Osteoblast (primary cell): ENCODE results near the gene SP140L. TPM values are rescaled to one million over a fixed set of nuclear protein-coding genes. Genes with fewer than 3 reads are reported as not detected.

ENCODE experiments used
- DNase-seq: peaks from one replicate; pipeline ENCODE4 v3.0.0; 2011; ENCODE audit warnings: low spot score, mixed read lengths; ENCODE audit not compliant: insufficient read length; ENCODE audit errors: missing footprints
- H2AFZ ChIP-seq: 2 replicates; pipeline ENCODE4 v1.6.0; 2011; ENCODE audit warnings: mild to moderate bottlenecking, low read length
- H3K27ac ChIP-seq: 2 replicates; pipeline ENCODE4 v1.5.1; 2011; ENCODE audit warnings: mild to moderate bottlenecking, low read depth, low read length, moderate library complexity
- H3K27me3 ChIP-seq: 2 replicates; pipeline ENCODE4 v1.6.0; 2012; ENCODE audit warnings: mild to moderate bottlenecking, control low read depth, inconsistent platforms, low read length, moderate library complexity; ENCODE audit not compliant: insufficient read depth
- H3K36me3 ChIP-seq: 2 replicates; pipeline ENCODE4 v1.5.1; 2011; ENCODE audit warnings: mild to moderate bottlenecking, low read length, control low read depth, moderate library complexity; ENCODE audit not compliant: insufficient read depth
- H3K4me1 ChIP-seq: 2 replicates; pipeline ENCODE4 v1.5.1; 2011; ENCODE audit warnings: mild to moderate bottlenecking, low read length, control low read depth, moderate library complexity; ENCODE audit not compliant: insufficient read depth
- H3K4me2 ChIP-seq: 2 replicates; pipeline ENCODE4 v1.6.0; 2011; ENCODE audit warnings: mild to moderate bottlenecking, low read length; ENCODE audit not compliant: insufficient read depth
- H3K4me3 ChIP-seq: fragments of 200-600 bp; sonication (generic); 3 replicates; pipeline ENCODE4 v1.5.1; 2012; ENCODE audit warnings: mild to moderate bottlenecking, low read length, inconsistent platforms; ENCODE audit not compliant: insufficient read depth
- H3K79me2 ChIP-seq: 2 replicates; pipeline ENCODE4 v1.6.0; 2012; ENCODE audit warnings: mild to moderate bottlenecking, low read length, control low read depth, inconsistent platforms; ENCODE audit not compliant: insufficient read depth
- H3K9me3 ChIP-seq: 2 replicates; pipeline ENCODE4 v1.5.1; 2011; ENCODE audit warnings: low read depth, low read length, control low read depth
- H4K20me1 ChIP-seq: 2 replicates; pipeline ENCODE4 v1.6.0; 2012; ENCODE audit warnings: mild to moderate bottlenecking, low read length, control low read depth; ENCODE audit not compliant: insufficient read depth
- CTCF ChIP-seq: IDR thresholded peaks from 2 replicates; pipeline ENCODE4 v1.5.1; 2011; ENCODE audit warnings: mild to moderate bottlenecking, low read depth, low read length, moderate library complexity; ENCODE audit errors: extremely low read depth
- total RNA-seq: library from RNA; depleted of rRNA; stranded (reverse); fragments of >200 nt; gene quantifications from 2 replicates; pipeline ENCODE4 v1.2.3, GENCODE V29; 2012

SP140L gene
- total RNA-seq, 1 donor = 15.6 TPM

DNA sequence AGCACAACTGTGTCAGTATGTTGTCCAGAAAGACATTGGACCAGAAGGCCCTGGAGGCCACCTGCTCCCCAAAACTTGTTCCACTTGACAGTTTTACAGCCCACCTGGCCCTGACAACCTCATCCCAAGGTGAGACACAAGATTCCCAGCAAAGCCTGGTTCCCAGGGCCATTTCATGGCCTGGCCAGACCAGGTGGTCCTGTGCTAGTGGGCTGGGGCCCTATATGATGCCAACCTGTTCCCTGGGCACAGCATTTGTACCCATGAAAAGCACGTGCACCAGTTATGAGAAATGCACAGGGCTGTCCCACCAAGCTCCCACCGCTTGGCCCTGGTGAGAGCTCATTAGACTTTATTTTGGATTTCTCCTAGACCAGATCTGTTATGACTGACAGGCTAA, 6.0 kb upstream of the SP140L start:
- H4K20me1 ChIP-seq = no peaks in the 10 kb centered on the region
- no peak for DNase-seq
- H3K36me3 ChIP-seq = no peaks in the 10 kb centered on the region
- H3K79me2 ChIP-seq = no peaks in the 10 kb centered on the region
- no peaks in the 10 kb centered on the region for H3K4me1 ChIP-seq
- no peak overlapping the region for H3K27ac ChIP-seq
- H3K4me3 ChIP-seq = no peak overlapping the region
- no peak for TF ChIP-seq CTCF
- peaks cover 6% of the 10 kb centered on the region for H3K9me3 ChIP-seq
- no peak overlapping the region for H3K4me2 ChIP-seq
- H3K27me3 ChIP-seq = no peaks in the 10 kb centered on the region
- no peak overlapping the region for H2AFZ ChIP-seq

DNA sequence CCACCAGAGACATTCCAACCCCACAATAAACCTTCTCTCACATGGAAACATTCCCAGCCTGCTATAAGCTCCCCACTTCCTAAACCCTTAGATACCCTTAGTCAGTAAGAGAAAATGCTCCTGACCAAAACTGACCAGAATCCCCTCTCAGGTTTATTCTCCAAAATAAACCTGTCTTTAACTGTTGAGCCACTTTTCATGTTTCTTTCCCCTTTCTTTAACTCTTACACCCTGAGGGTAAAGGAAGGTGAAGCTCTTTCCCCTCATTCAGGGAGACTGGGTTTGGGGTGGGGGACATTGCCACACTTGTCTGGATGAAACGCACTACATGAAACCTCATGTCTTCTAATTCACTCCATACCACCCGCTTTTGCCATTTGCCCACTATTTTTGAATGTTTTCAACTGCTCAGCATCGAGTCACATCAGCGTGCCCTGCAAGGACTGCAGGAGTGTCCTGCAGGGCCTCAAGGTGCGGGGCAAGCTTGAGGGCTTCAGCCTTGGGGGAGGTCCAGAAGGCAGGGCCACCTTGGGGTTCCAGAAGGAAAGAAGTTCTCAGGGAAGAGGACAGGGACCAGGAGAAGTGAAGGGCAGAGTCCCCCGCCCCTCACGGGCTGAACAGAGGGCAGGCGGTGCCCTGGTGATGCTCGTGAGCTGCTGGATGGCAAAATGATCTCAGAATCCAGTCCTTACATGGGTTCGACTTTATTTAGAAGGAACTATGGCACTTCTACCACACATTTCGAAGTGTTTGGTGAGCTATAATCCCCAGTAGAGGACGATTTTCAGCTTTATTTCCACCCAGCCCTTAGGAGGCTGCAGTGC, 4.2 kb upstream of the SP140L start:
- TF ChIP-seq CTCF = no peak
- no peak overlapping the region for H3K27ac ChIP-seq
- H3K79me2 ChIP-seq = peaks cover 8% of the 10 kb centered on the region
- H4K20me1 ChIP-seq = no peaks in the 10 kb centered on the region
- no peak for DNase-seq
- peaks cover 6% of the 10 kb centered on the region for H3K9me3 ChIP-seq
- H3K4me2 ChIP-seq = no peak overlapping the region
- peaks cover 10% of the 10 kb centered on the region for H3K4me1 ChIP-seq
- H3K4me3 ChIP-seq = no peak overlapping the region
- no peak overlapping the region for H2AFZ ChIP-seq
- no peaks in the 10 kb centered on the region for H3K27me3 ChIP-seq
- H3K36me3 ChIP-seq = no peaks in the 10 kb centered on the region

DNA sequence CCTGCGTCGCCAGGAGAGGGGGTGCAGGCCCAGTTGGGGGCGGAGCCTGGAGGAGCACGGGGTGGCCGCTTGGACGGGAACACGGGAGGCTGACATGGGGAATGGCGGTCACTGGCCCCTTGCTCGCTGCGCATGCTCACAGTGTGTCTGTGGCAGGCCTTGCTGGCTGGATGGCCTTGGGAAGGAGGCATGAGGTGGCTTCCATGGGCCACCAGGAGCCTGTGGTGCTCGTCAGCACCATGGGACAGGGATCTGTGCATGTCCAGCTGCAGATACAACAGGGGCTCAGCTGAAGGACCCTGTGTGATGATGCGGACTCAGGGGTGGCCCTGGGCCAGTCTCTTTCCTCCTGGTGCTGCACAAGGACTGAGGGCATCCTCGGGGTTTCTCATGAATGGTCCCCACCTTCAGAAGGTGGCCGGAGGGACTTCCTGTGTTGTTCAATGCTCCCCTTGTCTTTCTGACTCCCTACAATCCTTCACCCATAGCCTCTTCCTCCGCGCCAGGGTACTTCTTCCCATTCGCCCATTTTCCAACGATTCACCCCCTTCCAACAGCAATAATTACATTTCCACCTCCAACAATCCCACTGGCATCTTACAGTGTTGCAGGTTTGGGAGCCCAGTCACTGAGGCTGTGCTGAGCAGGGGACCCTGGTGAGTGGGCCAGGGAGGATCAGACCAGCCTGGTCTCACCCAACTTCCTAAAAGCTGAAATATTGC, 3.4 kb upstream of the SP140L start:
- Histone ChIP-seq H3K79me2 (peaks cover 13% of the 10 kb centered on the region), H3K27ac (no peak overlapping the region), H3K4me1 (peaks cover 15% of the 10 kb centered on the region), H3K36me3 (no peaks in the 10 kb centered on the region), H3K4me3 (no peak overlapping the region), H3K4me2 (no peak overlapping the region), H4K20me1 (no peaks in the 10 kb centered on the region), H3K27me3 (no peaks in the 10 kb centered on the region), H2AFZ (no peak overlapping the region), H3K9me3 (peaks cover 6% of the 10 kb centered on the region)
- DNase-seq = no peak
- TF ChIP-seq CTCF = no peak

GRCh38 chr2:230324503-230324902, 2.5 kb upstream of the SP140L start:
- Histone ChIP-seq H3K36me3 (no peaks in the 10 kb centered on the region), H2AFZ (no peak overlapping the region), H3K4me2 (no peak overlapping the region), H3K79me2 (peaks cover 23% of the 10 kb centered on the region), H3K27me3 (no peaks in the 10 kb centered on the region), H3K4me3 (no peak overlapping the region), H3K9me3 (peaks cover 6% of the 10 kb centered on the region), H3K4me1 (peaks cover 15% of the 10 kb centered on the region), H3K27ac (no peak overlapping the region), H4K20me1 (no peaks in the 10 kb centered on the region)
- no peak for TF ChIP-seq CTCF
- no peak for DNase-seq
